DND-41 (cell line): Measurements from ENCODE around the gene HDAC11.

Experiments used
- EZH2 ChIP-seq: IDR thresholded peaks from 3 replicates; pipeline ENCODE4 v1.6.1; 2012; ENCODE audit warnings: borderline replicate concordance, low read depth, mild to moderate bottlenecking, moderate library complexity, low read length, inconsistent platforms; ENCODE audit not compliant: severe bottlenecking
- TF ChIP-seq, protein P1 (sequence below): IDR thresholded peaks from 2 replicates; pipeline ENCODE4 v1.5.1; 2012; ENCODE audit warnings: borderline replicate concordance, low read length, moderate library complexity, mild to moderate bottlenecking; ENCODE audit not compliant: poor library complexity, severe bottlenecking; ENCODE audit errors: extremely low read depth

DNA sequence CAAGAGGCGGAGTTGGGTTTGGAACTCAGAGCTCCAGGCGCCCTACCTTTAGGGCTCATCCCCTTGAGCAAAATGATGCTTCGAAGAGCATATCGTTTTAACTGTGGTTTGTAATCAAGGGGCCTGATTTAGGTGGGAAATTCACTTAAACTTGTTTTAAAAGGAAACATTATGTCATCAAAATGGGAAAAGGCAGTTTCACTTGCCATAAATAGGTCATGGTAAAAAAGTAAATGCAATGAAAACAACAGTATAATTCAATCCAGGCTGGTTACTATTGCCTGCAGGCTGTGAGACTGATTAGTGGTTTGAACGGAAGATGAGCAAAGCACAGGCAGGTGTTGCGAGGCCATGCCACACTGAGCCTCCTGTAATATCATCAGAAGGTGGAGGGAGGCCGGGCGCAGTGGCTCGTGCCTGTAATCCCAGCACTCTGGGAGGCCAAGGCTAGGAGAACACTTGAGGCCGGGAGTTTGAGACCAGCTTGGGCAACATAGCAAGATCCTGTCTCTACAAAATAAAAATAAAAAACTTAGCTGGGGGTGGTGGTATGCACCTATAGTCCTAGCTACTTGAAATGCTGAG lies 2.1 kb downstream of the HDAC11 start:
- TF ChIP-seq, protein P1, sequence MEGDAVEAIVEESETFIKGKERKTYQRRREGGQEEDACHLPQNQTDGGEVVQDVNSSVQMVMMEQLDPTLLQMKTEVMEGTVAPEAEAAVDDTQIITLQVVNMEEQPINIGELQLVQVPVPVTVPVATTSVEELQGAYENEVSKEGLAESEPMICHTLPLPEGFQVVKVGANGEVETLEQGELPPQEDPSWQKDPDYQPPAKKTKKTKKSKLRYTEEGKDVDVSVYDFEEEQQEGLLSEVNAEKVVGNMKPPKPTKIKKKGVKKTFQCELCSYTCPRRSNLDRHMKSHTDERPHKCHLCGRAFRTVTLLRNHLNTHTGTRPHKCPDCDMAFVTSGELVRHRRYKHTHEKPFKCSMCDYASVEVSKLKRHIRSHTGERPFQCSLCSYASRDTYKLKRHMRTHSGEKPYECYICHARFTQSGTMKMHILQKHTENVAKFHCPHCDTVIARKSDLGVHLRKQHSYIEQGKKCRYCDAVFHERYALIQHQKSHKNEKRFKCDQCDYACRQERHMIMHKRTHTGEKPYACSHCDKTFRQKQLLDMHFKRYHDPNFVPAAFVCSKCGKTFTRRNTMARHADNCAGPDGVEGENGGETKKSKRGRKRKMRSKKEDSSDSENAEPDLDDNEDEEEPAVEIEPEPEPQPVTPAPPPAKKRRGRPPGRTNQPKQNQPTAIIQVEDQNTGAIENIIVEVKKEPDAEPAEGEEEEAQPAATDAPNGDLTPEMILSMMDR: no peak
- no peak for TF ChIP-seq EZH2
